ENCODE results near the gene SUN3. TPM values are rescaled to one million over a fixed set of nuclear protein-coding genes. Genes with fewer than 3 reads are reported as not detected.

SUN3 gene, protein sequence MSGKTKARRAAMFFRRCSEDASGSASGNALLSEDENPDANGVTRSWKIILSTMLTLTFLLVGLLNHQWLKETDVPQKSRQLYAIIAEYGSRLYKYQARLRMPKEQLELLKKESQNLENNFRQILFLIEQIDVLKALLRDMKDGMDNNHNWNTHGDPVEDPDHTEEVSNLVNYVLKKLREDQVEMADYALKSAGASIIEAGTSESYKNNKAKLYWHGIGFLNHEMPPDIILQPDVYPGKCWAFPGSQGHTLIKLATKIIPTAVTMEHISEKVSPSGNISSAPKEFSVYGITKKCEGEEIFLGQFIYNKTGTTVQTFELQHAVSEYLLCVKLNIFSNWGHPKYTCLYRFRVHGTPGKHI
- total RNA-seq = not detected
- 1 to 10 TPM in 2 of 3 donors, under 1 TPM in 1; 0.60 to 2.3 (median 1.0) TPM for polyA plus RNA-seq
- 0 to 0.49 (median 0.17) reads per million in 6 experiments for total RNA-seq

DNA sequence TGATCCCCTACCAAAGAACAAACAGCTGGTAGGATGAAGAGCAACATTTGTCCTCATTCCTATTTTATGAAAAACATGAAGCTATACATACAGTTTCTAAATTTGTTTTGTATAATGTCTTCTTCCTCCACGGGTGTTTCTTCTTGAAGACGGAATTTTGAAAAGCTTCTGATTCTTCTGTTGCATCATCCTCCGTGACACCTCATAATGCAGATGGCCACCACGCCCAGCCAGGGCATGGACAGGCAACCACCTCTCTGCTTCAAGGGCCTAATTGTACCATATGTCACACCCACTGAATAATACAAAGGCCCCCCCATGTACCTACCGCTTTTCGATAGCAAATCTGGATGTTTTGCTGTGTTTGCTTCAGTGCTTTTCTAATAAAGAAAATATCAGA is at the start of gene SUN3:
Gene SUN3, minus strand, starts transcription at position 170 of the 400 bp plus-strand sequence. Its CDS starts 169 bp downstream, at position 1.
- ATAC-seq (no peak), DNase-seq (no peak)
- H3K9me3 Mint-ChIP-seq = peaks cover 0 to 12% (median 6%) of the 10 kb centered on the region in 9 donors
- H3K4me3 Mint-ChIP-seq = no peak within 1 kb of the TSS
- no peak within 1 kb of the TSS for H3K27ac Mint-ChIP-seq
- H3K27me3 Mint-ChIP-seq = peaks cover 2 to 25% (median 12%) of the 10 kb centered on the region in 5 donors
- H3K36me3 Mint-ChIP-seq = peaks cover 0 to 8% (median 7%) of the 10 kb centered on the region in 3 donors
- POLR2A ChIA-PET = no interaction called here
- no peaks in the 10 kb centered on the region for H3K4me1 Mint-ChIP-seq

DNA sequence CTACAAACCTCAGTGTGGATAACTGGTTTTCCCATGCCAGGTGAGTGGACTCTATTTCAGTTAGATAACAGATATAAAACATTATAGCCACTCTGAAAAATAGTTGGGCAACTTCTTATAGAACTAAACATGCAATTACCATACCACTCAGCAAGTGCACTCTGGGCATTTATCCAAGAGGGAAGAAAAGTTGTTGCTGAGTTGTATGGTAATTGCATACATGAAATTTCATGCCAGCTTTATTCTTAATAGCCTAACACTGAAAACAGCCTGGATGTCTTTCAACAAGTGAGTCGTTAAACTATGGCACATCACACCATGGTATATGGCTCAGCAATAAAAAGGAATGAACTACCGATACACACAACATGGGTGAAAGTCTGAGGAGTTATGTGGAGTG is 49.6 kb upstream of the SUN3 start:
- H3K4me1 Mint-ChIP-seq = peaks cover 7 to 12% (median 11%) of the 10 kb centered on the region in 4 donors
- ATAC-seq (no peak), DNase-seq (no peak)
- no peaks in the 10 kb centered on the region for H3K9me3 Mint-ChIP-seq
- no peaks in the 10 kb centered on the region for H3K36me3 Mint-ChIP-seq
- peak overlapping the region in 1 of 10 donors; percentile 13 for H3K27ac Mint-ChIP-seq
- no peaks in the 10 kb centered on the region for H3K27me3 Mint-ChIP-seq
- H3K4me3 Mint-ChIP-seq = no peak overlapping the region
- POLR2A ChIA-PET = no interaction called here

DNA sequence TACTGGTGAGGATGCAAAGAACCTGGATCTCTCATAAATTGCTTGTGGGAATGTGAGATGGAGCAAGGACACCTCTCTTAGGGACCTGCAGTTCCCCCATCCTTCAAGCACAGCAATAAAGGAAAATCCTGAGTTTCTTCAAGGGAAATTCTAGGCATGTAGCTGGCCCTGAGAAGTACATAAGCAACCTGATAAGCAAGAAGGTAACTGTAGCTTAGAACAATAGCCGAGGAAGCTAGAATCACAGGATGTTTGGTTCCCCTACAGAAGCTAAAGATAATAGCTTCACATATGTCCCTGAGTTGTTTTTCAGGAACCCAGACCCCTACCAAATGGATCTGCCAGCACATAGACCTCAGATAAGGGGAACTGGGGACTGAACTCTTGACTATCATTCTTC is 48.5 kb upstream of the SUN3 start:
- DNase-seq (no peak), ATAC-seq (no peak)
- POLR2A ChIA-PET = no interaction called here
- Mint-ChIP-seq H3K9me3 (peaks cover 0 to 3% (median 0%) of the 10 kb centered on the region in 9 donors), H3K27ac (no peak overlapping the region), H3K4me1 (peaks cover 1 to 2% (median 2%) of the 10 kb centered on the region in 4 donors), H3K27me3 (no peaks in the 10 kb centered on the region), H3K4me3 (no peak overlapping the region), H3K36me3 (peaks cover 0 to 1% (median 0%) of the 10 kb centered on the region in 3 donors)

DNA sequence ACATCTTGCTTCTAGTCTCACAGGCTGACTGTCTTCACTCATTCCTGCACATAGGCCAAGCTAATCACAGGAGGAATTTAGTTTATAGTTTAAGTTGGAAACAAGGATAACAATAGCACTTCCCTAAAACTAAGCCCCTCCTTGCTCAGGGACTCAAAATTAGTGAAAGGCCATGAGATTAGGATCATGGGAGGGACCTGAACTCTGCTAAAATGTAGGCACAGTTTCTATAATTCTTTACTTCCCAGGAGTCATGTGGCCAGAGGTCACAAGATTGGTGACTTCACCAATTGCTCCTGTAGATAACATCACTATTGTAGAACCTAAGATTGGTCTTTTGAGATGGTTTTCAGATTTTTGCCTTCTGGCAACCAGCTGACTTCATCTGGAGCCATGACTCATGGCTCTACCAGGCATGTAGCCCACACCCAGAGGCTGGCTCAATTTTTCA is 45.3 kb upstream of the SUN3 start:
- no peak for DNase-seq
- POLR2A ChIA-PET = no interaction called here
- Mint-ChIP-seq H3K4me1 (peaks cover 0 to 2% (median 0%) of the 10 kb centered on the region in 4 donors), H3K36me3 (peaks cover 0 to 10% (median 5%) of the 10 kb centered on the region in 3 donors), H3K9me3 (peaks cover 0 to 20% (median 4%) of the 10 kb centered on the region in 9 donors), H3K4me3 (no peak overlapping the region), H3K27me3 (no peaks in the 10 kb centered on the region), H3K27ac (peak overlapping the region in 1 of 10 donors; percentile 11)
- no peak for ATAC-seq

DNA sequence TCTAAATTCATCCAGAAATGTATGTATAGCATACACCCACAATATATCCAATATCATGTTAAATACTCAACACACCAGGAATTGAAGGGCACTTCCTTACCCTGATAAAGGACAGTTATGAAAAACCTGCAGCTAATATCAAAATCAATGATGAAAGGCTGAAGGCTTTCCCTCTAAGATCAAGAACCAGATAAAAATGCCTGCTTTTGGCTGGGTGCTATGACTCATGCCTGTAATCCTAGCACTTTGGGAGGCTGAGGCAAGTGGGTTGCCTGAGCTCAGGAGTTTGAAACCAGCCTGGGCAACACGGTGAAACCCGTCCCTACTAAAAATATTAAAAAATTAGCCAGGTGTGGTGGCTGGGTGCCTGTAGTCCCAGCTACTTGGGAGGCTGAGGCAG is 38.6 kb upstream of the SUN3 start:
- H3K27me3 Mint-ChIP-seq = peaks cover 0 to 5% (median 0%) of the 10 kb centered on the region in 5 donors
- DNase-seq = no peak
- H3K4me3 Mint-ChIP-seq = no peak overlapping the region
- peaks cover 3 to 27% (median 8%) of the 10 kb centered on the region in 9 donors for H3K9me3 Mint-ChIP-seq
- H3K27ac Mint-ChIP-seq = no peak overlapping the region
- POLR2A ChIA-PET = no interaction called here
- H3K4me1 Mint-ChIP-seq = no peaks in the 10 kb centered on the region
- no peak for ATAC-seq
- peaks cover 0 to 33% (median 18%) of the 10 kb centered on the region in 3 donors for H3K36me3 Mint-ChIP-seq

DNA sequence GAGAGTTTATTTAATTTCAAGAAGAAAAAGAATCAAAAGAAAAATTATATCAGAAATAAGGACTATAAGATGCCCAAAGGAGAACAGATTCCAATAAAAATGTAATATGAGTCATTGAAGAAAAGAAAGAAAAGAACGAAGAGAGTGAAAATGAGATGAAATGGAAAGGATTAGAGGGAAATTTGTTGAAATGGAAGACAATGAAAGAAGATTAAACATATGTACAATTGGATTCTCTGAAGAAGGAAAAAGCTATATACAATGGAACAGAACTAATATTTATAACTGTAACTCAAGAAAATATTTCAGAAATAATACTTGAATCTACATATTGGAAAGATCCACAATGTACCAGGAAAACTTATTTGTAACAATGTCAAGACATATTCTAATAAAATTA is 35.1 kb upstream of the SUN3 start:
- DNase-seq = no peak
- no peak for ATAC-seq
- Mint-ChIP-seq H3K9me3 (peaks cover 0 to 13% (median 6%) of the 10 kb centered on the region in 9 donors), H3K27ac (peak overlapping the region in 1 of 10 donors; percentile 4), H3K4me1 (peaks cover 0 to 2% (median 0%) of the 10 kb centered on the region in 4 donors), H3K27me3 (peaks cover 0 to 7% (median 3%) of the 10 kb centered on the region in 5 donors), H3K4me3 (no peak overlapping the region), H3K36me3 (peaks cover 2 to 24% (median 13%) of the 10 kb centered on the region in 3 donors)
- POLR2A ChIA-PET = no interaction called here

- ATAC-seq = no peak
- H3K27ac Mint-ChIP-seq = no peak overlapping the region
- peaks cover 0 to 4% (median 0%) of the 10 kb centered on the region in 4 donors for H3K4me1 Mint-ChIP-seq
- peaks cover 0 to 26% (median 10%) of the 10 kb centered on the region in 9 donors for H3K9me3 Mint-ChIP-seq
- POLR2A ChIA-PET = no interaction called here
- peaks cover 2 to 22% (median 13%) of the 10 kb centered on the region in 3 donors for H3K36me3 Mint-ChIP-seq
- H3K4me3 Mint-ChIP-seq = no peak overlapping the region
- DNase-seq = no peak
- H3K27me3 Mint-ChIP-seq = peaks cover 0 to 7% (median 3%) of the 10 kb centered on the region in 5 donors
Observed at GRCh38 chr7:48059706-48060105, 30.8 kb upstream of the SUN3 start.

GRCh38 chr7:48058990-48059389 is 30.1 kb upstream of the SUN3 start:
- POLR2A ChIA-PET = no interaction called here

GRCh38 chr7:48053736-48054135 is 24.8 kb upstream of the SUN3 start:
- Mint-ChIP-seq H3K36me3 (peaks cover 0 to 8% (median 0%) of the 10 kb centered on the region in 3 donors), H3K4me3 (no peak overlapping the region), H3K27ac (no peak overlapping the region), H3K27me3 (no peaks in the 10 kb centered on the region), H3K4me1 (peaks cover 0 to 7% (median 0%) of the 10 kb centered on the region in 4 donors), H3K9me3 (peaks cover 0 to 15% (median 5%) of the 10 kb centered on the region in 9 donors)
- POLR2A ChIA-PET = no interaction called here
- DNase-seq (no peak), ATAC-seq (no peak)

More at GRCh38 chr7:48058990-48059389, 30.1 kb upstream of the SUN3 start:
- peak overlapping the region in 1 of 10 donors; percentile 30 for H3K27ac Mint-ChIP-seq
- ATAC-seq (no peak), DNase-seq (no peak)
- H3K9me3 Mint-ChIP-seq = peaks cover 0 to 22% (median 9%) of the 10 kb centered on the region in 9 donors
- H3K4me1 Mint-ChIP-seq = peaks cover 0 to 4% (median 0%) of the 10 kb centered on the region in 4 donors
- no peak overlapping the region for H3K4me3 Mint-ChIP-seq
- peaks cover 2 to 17% (median 7%) of the 10 kb centered on the region in 3 donors for H3K36me3 Mint-ChIP-seq
- peaks cover 0 to 7% (median 3%) of the 10 kb centered on the region in 5 donors for H3K27me3 Mint-ChIP-seq

DNA sequence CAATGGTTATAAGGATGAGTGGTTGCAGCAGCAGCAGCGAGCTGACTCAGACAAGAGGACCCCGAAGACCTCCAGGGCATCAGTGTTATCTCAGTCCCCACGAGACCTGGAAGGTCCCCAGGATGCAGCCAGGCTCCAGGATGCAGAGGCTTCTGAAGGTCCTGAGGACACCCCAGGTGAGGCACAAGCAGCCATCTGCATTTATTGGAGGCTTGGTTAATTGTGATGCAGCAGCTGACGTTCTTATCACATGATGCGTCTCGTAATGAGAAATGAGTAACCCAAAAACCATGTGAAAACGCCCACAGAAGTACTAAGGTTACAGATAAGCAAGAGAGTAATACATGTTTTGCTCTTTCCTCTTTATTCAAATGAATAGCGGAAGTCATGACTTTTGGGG is 23.8 kb upstream of the SUN3 start:
- Mint-ChIP-seq H3K9me3 (peaks cover 0 to 10% (median 2%) of the 10 kb centered on the region in 9 donors), H3K27me3 (no peaks in the 10 kb centered on the region), H3K4me3 (no peak overlapping the region), H3K27ac (no peak overlapping the region), H3K4me1 (peaks cover 0 to 7% (median 0%) of the 10 kb centered on the region in 4 donors), H3K36me3 (peaks cover 0 to 8% (median 0%) of the 10 kb centered on the region in 3 donors)
- POLR2A ChIA-PET = no interaction called here
- ATAC-seq = no peak
- no peak for DNase-seq

GRCh38 chr7:48049850-48050249 is 20.9 kb upstream of the SUN3 start:
- ATAC-seq = no peak
- POLR2A ChIA-PET = no interaction called here
- H3K4me3 Mint-ChIP-seq = no peak overlapping the region
- H3K9me3 Mint-ChIP-seq = no peaks in the 10 kb centered on the region
- DNase-seq = no peak
- no peaks in the 10 kb centered on the region for H3K27me3 Mint-ChIP-seq
- peaks cover 16 to 20% (median 19%) of the 10 kb centered on the region in 4 donors for H3K4me1 Mint-ChIP-seq
- no peaks in the 10 kb centered on the region for H3K36me3 Mint-ChIP-seq
- H3K27ac Mint-ChIP-seq = peak overlapping the region in 2 of 10 donors; percentile 6 to 28

DNA sequence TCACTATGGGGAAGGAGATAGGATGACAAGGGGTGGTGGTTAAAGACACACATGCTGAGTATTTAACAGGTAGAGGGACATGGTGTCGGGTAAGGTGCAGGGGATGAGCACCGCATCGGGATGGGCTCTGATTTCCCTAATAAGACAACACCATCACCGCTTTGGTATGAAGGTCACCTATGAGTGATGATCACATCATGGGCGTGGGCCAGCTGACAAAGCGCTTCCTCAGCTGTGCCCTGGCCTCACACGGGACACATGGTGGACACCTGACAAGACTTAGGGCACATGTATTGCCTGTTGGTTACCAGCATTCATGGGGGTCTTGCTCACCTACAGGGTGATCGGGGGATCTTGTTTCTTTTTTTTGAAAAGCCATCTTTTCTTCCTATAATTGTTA is 19.2 kb upstream of the SUN3 start:
- DNase-seq (no peak), ATAC-seq (no peak)
- Mint-ChIP-seq H3K4me1 (peaks cover 19 to 21% (median 21%) of the 10 kb centered on the region in 4 donors), H3K27ac (peak overlapping the region in 1 of 10 donors; percentile 66), H3K36me3 (no peaks in the 10 kb centered on the region), H3K4me3 (no peak overlapping the region), H3K27me3 (no peaks in the 10 kb centered on the region), H3K9me3 (no peaks in the 10 kb centered on the region)
- POLR2A ChIA-PET = no interaction called here

DNA sequence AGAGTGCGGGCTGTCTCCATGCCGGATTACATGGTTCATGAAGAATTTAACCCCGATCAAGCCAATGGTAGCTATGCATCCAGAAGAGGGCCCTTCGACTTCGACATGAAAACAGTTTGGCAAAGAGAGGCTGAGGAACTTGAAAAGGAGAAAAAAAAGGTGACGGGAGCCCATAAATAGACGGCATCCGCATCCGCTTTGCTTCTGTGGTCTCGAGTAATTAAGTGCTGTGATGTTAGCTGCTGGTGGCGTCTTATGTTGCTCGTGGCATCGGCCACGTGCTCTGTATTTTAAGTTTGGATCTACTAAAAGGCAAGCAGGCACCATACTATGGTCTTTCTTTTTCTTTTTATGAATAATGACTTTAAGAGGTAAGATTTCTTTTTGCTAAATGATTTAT is 17.6 kb upstream of the SUN3 start:
- peak; percentile 95 to 96 for ATAC-seq
- peak overlapping the region in 6 of 10 donors; percentile 7 to 83 (median 53) for H3K27ac Mint-ChIP-seq
- peak in 8 of 10 donors; percentile 12 to 72 (median 42) for DNase-seq
- POLR2A ChIA-PET = interaction anchor here (2.9 kb wide), 1 partner anchor 42 kb away, joined by 8 read pairs; the partner anchor contains the start of gene UPP1
- no peaks in the 10 kb centered on the region for H3K36me3 Mint-ChIP-seq
- H3K27me3 Mint-ChIP-seq = no peaks in the 10 kb centered on the region
- peaks cover 18 to 25% (median 20%) of the 10 kb centered on the region in 4 donors for H3K4me1 Mint-ChIP-seq
- H3K9me3 Mint-ChIP-seq = no peaks in the 10 kb centered on the region
- peak overlapping the region in 7 of 10 donors; percentile 7 to 66 (median 47) for H3K4me3 Mint-ChIP-seq
